Sigmoid colon (tissue), 7 donors: ENCODE data around the gene RAP1GAP. TPM values are rescaled to one million over a fixed set of nuclear protein-coding genes. Genes with fewer than 3 reads are reported as not detected.

Experiments
- DNase-seq: peaks from one replicate; pipeline ENCODE4 v3.0.0-alpha.2; 2019
- H3K27ac ChIP-seq, 4 donors: fragments of 200-600 bp; sonication (generic); one replicate each; pipeline ENCODE4 v1.5.1; 2016 to 2019; ENCODE audit warnings: mild to moderate bottlenecking in 1 of 4
- H3K27me3 ChIP-seq, 3 donors: fragments of 200-600 bp; sonication (generic); one replicate each; pipeline ENCODE4 v1.5.1; 2019; ENCODE audit warnings: mild to moderate bottlenecking in 1 of 3
- H3K36me3 ChIP-seq, 4 donors: fragments of 200-600 bp; sonication (generic); one replicate each; pipeline ENCODE4 v1.5.1; 2016 to 2019
- H3K4me1 ChIP-seq, 4 donors: fragments of 200-600 bp; sonication (generic); one replicate each; pipeline ENCODE4 v1.5.1; 2017 to 2019
- H3K4me3 ChIP-seq, 4 donors: fragments of 200-600 bp; sonication (generic); one replicate each; pipeline ENCODE4 v1.5.1; 2017 to 2019; ENCODE audit warnings: mild to moderate bottlenecking in 2 of 4, moderate library complexity in 1 of 4
- H3K9me3 ChIP-seq, 4 donors: fragments of 200-600 bp in 3 of 4; sonication (generic) in 3 of 4; one replicate each; pipeline versions ENCODE4 v1.5.1 to v1.6.1; 2013 to 2019
- CTCF ChIP-seq, 4 experiments: fragments of 450-650 bp in 3 of 4; fragments of 200-600 bp in 1 of 4; IDR thresholded peaks; one replicate each; pipeline ENCODE4 v1.5.1; 2016 to 2019; ENCODE audit warnings: antibody characterized with exemption in 4 of 4, mild to moderate bottlenecking in 3 of 4, moderate library complexity in 2 of 4
- EP300 ChIP-seq, 4 donors: sonication (generic); formaldehyde crosslinking; IDR thresholded peaks; one replicate each; pipeline ENCODE4 v1.6.1; 2017; ENCODE audit warnings: antibody characterized with exemption in 4 of 4
- POLR2A ChIP-seq, 2 donors: fragments of 450-650 bp; IDR thresholded peaks; one replicate each; pipeline ENCODE4 v1.6.1; 2016; ENCODE audit warnings: antibody characterized with exemption in 2 of 2, mild to moderate bottlenecking in 2 of 2, moderate library complexity in 2 of 2
- POLR2AphosphoS5 ChIP-seq, 4 donors: sonication (generic); formaldehyde crosslinking; IDR thresholded peaks; one replicate each; pipeline ENCODE4 v1.6.1; 2017; ENCODE audit warnings: antibody characterized with exemption in 4 of 4
- WGBS, 2 donors: extraction: QIAGEN DNeasy Blood & Tissue Kit; methylation state at CpG; one replicate each; pipeline ENCODE4 v1.1.7; 2013; 5-methylcytosine and 5-hydroxymethylcytosine counted together
- intact Hi-C: fragments of 100-400 bp; cut with DNase I; formaldehyde crosslinking; loops from one replicate; pipeline ENCODE4 v1.15.1; 2023
- polyA plus RNA-seq, 3 donors: library from polyadenylated mRNA; stranded (reverse); fragments of 200-250 nt; gene quantifications; one replicate each; pipeline ENCODE4 v1.2.3, GENCODE V29; 2013
- total RNA-seq, 4 donors: library from RNA; depleted of rRNA; stranded (reverse); fragments of >200 nt; gene quantifications; one replicate each; pipeline ENCODE4 v1.1.0, GENCODE V29; 2016
- donor health status: healthy with polysubstance abuse.
- donor health status: Bipolar disorder and iron deficiency.
- donor health status: healthy.

RAP1GAP gene
- total and polyA plus RNA-seq, 7 donors, result 0.33 to 47.4 (median 12.5) TPM; not detected in 1

DNA sequence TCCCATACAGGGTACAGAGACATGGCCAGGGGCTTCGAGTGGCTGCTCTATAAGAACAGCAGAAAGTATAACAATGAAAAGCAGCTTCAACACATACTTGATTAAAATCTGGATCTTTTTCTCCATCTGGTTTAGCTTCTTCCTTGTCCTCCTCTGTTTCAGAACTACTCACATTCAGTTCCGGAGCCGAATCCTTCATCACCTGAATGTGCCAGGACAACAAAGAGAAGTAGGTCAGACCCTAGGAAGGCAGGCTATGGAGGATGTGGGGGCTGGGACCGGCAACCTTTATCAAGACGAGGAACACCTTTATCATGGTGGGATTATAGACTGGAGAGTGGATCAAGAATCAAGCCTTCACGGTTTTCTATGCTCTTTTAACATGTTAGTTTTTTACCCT, 32.2 kb upstream of the RAP1GAP start:
- peaks cover 4 to 75% (median 35%) of the 10 kb centered on the region in 4 donors for H3K36me3 ChIP-seq
- H3K4me1 ChIP-seq, result no peaks in the 10 kb centered on the region
- DNase-seq, result no peak
- intact Hi-C loops, result no loop called here
- WGBS, 2 donors, result 94 to 95% methylated on average over 6 of the region's 6 CpGs
- H3K27ac ChIP-seq, result no peak overlapping the region
- no peak overlapping the region for H3K4me3 ChIP-seq
- no peaks in the 10 kb centered on the region for H3K9me3 ChIP-seq
- no peak for TF ChIP-seq POLR2AphosphoS5 (IDR thresholded peaks at IDR 0.05)
- H3K27me3 ChIP-seq, result no peaks in the 10 kb centered on the region

DNA sequence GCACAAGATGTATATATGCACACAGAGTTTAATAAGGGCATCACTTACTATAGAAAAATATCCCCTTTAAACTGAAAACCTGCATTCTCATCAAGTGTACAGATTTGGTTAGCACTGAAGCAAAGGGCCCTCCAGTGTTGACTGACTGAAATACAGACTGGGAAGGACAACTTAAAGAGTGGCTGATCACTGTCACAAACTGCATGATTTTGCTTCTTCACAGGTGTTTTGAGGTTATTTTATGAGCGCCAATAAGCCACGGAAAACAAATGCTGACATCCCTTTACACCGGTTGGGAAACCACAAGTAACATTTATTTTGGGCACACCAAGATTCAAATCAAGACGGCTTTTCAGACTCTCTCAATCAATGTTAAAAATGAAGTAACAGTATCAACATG, 30.9 kb upstream of the RAP1GAP start:
- TF ChIP-seq CTCF (IDR thresholded peaks at IDR 0.05) (no peak), POLR2A (IDR thresholded peaks at IDR 0.05) (no peak), POLR2AphosphoS5 (IDR thresholded peaks at IDR 0.05) (no peak), EP300 (IDR thresholded peaks at IDR 0.05) (no peak)
- intact Hi-C loops, result no loop called here
- Histone ChIP-seq H3K4me1 (no peaks in the 10 kb centered on the region), H3K4me3 (no peak overlapping the region), H3K27me3 (no peaks in the 10 kb centered on the region), H3K36me3 (peaks cover 4 to 75% (median 33%) of the 10 kb centered on the region in 4 donors), H3K27ac (no peak overlapping the region), H3K9me3 (no peaks in the 10 kb centered on the region)
- WGBS, 2 donors, result 70 to 89% methylated on average over 4 of the region's 4 CpGs
- no peak for DNase-seq

- peaks cover 17 to 75% (median 27%) of the 10 kb centered on the region in 4 donors for H3K36me3 ChIP-seq
- intact Hi-C loops, result no loop called here
- H3K27ac ChIP-seq, result no peak overlapping the region
- H3K27me3 ChIP-seq, result no peaks in the 10 kb centered on the region
- H3K9me3 ChIP-seq, result no peaks in the 10 kb centered on the region
- no peak for TF ChIP-seq POLR2AphosphoS5 (IDR thresholded peaks at IDR 0.05)
- no peak for TF ChIP-seq CTCF (IDR thresholded peaks at IDR 0.05)
- no peak for TF ChIP-seq POLR2A (IDR thresholded peaks at IDR 0.05)
- TF ChIP-seq EP300 (IDR thresholded peaks at IDR 0.05), result no peak
- H3K4me3 ChIP-seq, result no peak overlapping the region
- WGBS, 2 donors, result 91 to 94% methylated on average over 6 of the region's 6 CpGs
- H3K4me1 ChIP-seq, result no peaks in the 10 kb centered on the region
- no peak for DNase-seq
These were observed 27.8 kb upstream of the RAP1GAP start for GRCh38 chr1:21696931-21697330.

DNA sequence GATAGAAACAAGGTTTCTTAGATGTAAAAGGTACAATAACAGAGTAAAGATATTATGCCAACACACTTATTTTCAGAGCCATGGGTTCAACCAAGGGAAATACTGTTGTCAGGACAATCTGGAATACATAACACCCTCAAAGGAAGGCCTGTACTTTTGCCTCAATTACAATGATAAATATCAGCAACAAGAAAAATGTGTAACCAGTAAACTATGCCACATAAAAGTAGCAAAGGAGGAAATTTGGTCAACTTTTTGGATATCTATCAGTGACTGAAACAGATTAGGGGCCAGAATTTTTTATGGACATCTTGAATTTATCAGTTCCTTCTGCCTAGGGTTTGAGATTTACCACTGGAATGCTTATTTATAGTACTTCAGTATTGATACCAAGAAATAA, 24.6 kb upstream of the RAP1GAP start:
- H3K4me3 ChIP-seq, result no peak overlapping the region
- TF ChIP-seq CTCF (IDR thresholded peaks at IDR 0.05), result no peak
- no peak for TF ChIP-seq POLR2A (IDR thresholded peaks at IDR 0.05)
- no peak for TF ChIP-seq EP300 (IDR thresholded peaks at IDR 0.05)
- TF ChIP-seq POLR2AphosphoS5 (IDR thresholded peaks at IDR 0.05), result no peak
- no peaks in the 10 kb centered on the region for H3K4me1 ChIP-seq
- no peak overlapping the region for H3K27ac ChIP-seq
- H3K27me3 ChIP-seq, result no peaks in the 10 kb centered on the region
- peaks cover 13 to 77% (median 24%) of the 10 kb centered on the region in 4 donors for H3K36me3 ChIP-seq
- no peak for DNase-seq
- intact Hi-C loops, result no loop called here
- no peaks in the 10 kb centered on the region for H3K9me3 ChIP-seq

DNA sequence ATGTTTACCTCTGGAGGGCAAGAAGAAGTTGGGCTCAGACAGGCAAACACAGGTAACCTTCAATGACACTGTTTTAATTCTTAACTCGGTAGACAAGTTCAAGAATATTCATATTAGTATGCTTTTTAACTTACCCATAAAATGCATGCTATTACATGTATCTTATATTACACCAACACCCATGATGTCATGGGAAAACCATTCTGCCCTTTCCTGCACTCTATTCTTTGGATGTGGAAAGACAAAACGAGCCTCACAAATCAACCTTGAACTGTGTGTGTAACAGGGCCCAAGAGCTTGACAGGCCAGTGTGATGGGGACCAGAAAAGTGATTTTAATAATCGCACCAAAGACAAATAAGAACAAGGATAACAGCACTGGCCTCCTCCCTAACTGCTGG, 22.6 kb upstream of the RAP1GAP start:
- 80 to 86% methylated on average over 3 of the region's 3 CpGs for WGBS, 2 donors
- Histone ChIP-seq H3K4me3 (no peak overlapping the region), H3K36me3 (peaks cover 13 to 93% (median 25%) of the 10 kb centered on the region in 4 donors)

More for the DNA sequence above, 22.6 kb upstream of the RAP1GAP start:
- no peak for DNase-seq
- H3K27me3 ChIP-seq, result no peaks in the 10 kb centered on the region
- H3K4me1 ChIP-seq, result no peaks in the 10 kb centered on the region
- H3K27ac ChIP-seq, result no peak overlapping the region
- no peaks in the 10 kb centered on the region for H3K9me3 ChIP-seq
- intact Hi-C loops, result no loop called here
- TF ChIP-seq EP300 (IDR thresholded peaks at IDR 0.05) (no peak), POLR2AphosphoS5 (IDR thresholded peaks at IDR 0.05) (no peak), POLR2A (IDR thresholded peaks at IDR 0.05) (no peak)
